ENCODE results near the gene TARBP2. TPM values are rescaled to one million over a fixed set of nuclear protein-coding genes. Genes with fewer than 3 reads are reported as not detected.

Gene TARBP2
- total and polyA plus RNA-seq, 2 experiments from 2014 or later = 58.3 to 79.8 TPM

DNA sequence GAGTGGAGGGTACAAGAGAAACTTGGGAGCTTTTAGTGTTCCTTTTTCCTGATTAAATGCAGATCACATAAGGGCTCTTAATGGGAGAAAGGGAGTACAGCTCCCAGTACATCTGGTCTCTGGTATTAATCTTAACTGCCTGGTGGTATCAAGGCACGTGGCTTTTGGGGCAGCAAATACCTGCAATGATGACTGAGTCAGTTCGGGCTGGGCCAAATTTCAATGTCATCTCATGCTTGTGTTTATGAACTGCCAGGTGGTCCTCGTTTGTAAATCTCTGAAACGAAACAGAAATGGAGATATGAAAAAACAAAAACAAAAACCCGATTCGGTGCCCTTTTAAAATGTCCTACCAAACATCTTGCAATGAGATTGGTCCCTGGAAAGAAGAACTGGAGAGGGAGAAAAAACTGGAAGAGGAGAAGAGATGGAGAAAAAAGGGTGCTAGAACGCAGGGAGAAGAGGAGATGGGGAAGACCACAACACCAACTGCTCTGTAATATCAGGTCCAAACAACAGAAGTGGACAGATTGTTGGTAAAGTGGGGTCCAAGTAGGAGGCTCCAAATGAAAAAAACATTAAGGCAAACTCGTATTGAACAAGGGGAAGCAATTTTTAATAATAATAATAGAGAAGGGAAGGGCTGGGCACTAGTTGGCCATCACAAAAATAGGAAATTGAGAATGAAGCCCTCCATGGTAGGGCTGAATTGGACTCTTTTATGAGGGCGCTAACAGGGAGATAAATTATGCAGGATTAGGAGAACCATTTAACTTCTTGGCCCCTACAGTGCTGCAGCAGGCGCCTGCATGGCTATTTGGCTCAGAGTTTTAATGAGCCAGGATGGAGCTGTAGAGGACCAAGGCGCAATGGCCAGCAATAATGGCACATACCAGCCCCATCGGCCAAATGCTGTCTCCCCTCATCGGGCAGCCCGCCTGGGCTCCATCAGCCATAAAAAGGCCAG is 51.6 kb downstream of the TARBP2 start:
- no peak for TF ChIP-seq CTCF (IDR thresholded peaks at IDR 0.05; ENCODE audit: low read depth, low read length)
- no peak overlapping the region for H3K27ac ChIP-seq

More for the DNA sequence above, 51.6 kb downstream of the TARBP2 start:
- H3K4me1 ChIP-seq (ENCODE audit: low read depth) = no peaks in the 10 kb centered on the region
- no peaks in the 10 kb centered on the region for H3K27me3 ChIP-seq
- no peak overlapping the region for H3K4me3 ChIP-seq
- no peak for DNase-seq (ENCODE audit: low read depth in 1 of 2, low spot score in 1 of 2)
- H3K9me3 ChIP-seq (ENCODE audit: low read depth) = no peaks in the 10 kb centered on the region
- peaks cover 3% of the 10 kb centered on the region for H3K36me3 ChIP-seq

Other genes with a start within 250 kb of the TARBP2 start
- 7.8 and 23.9 TPM in 2 replicates for gene ESPL1, start 233.0 kb upstream of the TARBP2 start, total RNA-seq
- gene ESPL1, start 233.0 kb upstream of the TARBP2 start, polyA plus RNA-seq = 1.3 and 4.8 TPM in 2 replicates
- 435 and 511 TPM in 2 replicates for gene PFDN5, start 205.7 kb upstream of the TARBP2 start, total RNA-seq
- 548 and 553 TPM in 2 replicates for gene PFDN5, start 205.7 kb upstream of the TARBP2 start, polyA plus RNA-seq
- 69.5 and 71.0 TPM in 2 replicates for gene MYG1, start 201.6 kb upstream of the TARBP2 start, total RNA-seq
- 73.3 and 75.4 TPM in 2 replicates for gene MYG1, start 201.6 kb upstream of the TARBP2 start, polyA plus RNA-seq
- gene AAAS, start 179.7 kb upstream of the TARBP2 start, total RNA-seq = 117 and 119 TPM in 2 replicates
- gene AAAS, start 179.7 kb upstream of the TARBP2 start, polyA plus RNA-seq = 138 and 140 TPM in 2 replicates
- gene SP7, start 164.9 kb upstream of the TARBP2 start, total RNA-seq = 0.14 and 0.39 TPM in 2 replicates
- gene SP7, start 164.9 kb upstream of the TARBP2 start, polyA plus RNA-seq = 0.45 TPM in 1 of 2 replicates, not detected in the other
- gene SP1, start 121.1 kb upstream of the TARBP2 start, total RNA-seq = 43.7 and 53.0 TPM in 2 replicates
- gene SP1, start 121.1 kb upstream of the TARBP2 start, polyA plus RNA-seq = 11.4 and 12.9 TPM in 2 replicates
- 39.8 and 60.0 TPM in 2 replicates for gene AMHR2, start 77.4 kb upstream of the TARBP2 start, total RNA-seq
- gene AMHR2, start 77.4 kb upstream of the TARBP2 start, polyA plus RNA-seq = 53.4 and 57.3 TPM in 2 replicates
- 42.9 and 48.3 TPM in 2 replicates for gene PRR13, start 59.5 kb upstream of the TARBP2 start, total RNA-seq
- 169 and 190 TPM in 2 replicates for gene PRR13, start 59.5 kb upstream of the TARBP2 start, polyA plus RNA-seq
- 213 and 326 TPM in 2 replicates for gene PCBP2, start 49.2 kb upstream of the TARBP2 start, total RNA-seq
- gene PCBP2, start 49.2 kb upstream of the TARBP2 start, polyA plus RNA-seq = 114 and 146 TPM in 2 replicates
- 18.5 and 26.1 TPM in 2 replicates for gene MAP3K12, start 1.8 kb upstream of the TARBP2 start, total RNA-seq
- 15.1 and 17.6 TPM in 2 replicates for gene MAP3K12, start 1.8 kb upstream of the TARBP2 start, polyA plus RNA-seq
- gene NPFF, start 6.2 kb downstream of the TARBP2 start, total RNA-seq = not detected in 2 replicates
- not detected in 2 replicates for gene NPFF, start 6.2 kb downstream of the TARBP2 start, polyA plus RNA-seq
- gene ATF7, start 125.1 kb downstream of the TARBP2 start, total RNA-seq = 8.7 and 9.1 TPM in 2 replicates
- gene ATF7, start 125.1 kb downstream of the TARBP2 start, polyA plus RNA-seq = 13.8 and 17.8 TPM in 2 replicates
- gene ATP5MC2, start 174.8 kb downstream of the TARBP2 start, total RNA-seq = 703 and 923 TPM in 2 replicates
- 703 and 802 TPM in 2 replicates for gene ATP5MC2, start 174.8 kb downstream of the TARBP2 start, polyA plus RNA-seq
- 116 and 187 TPM in 2 replicates for gene CALCOCO1, start 226.2 kb downstream of the TARBP2 start, total RNA-seq
- gene CALCOCO1, start 226.2 kb downstream of the TARBP2 start, polyA plus RNA-seq = 128 and 176 TPM in 2 replicates